GDM1 (cell line): ENCODE data around the gene PPP1R27.
A peak's percentile ranks its signal among the peaks of the same experiment; 100 is the strongest.

Source experiments
- DNase-seq: peaks from one replicate; lab custom pipeline; 2025; lab: John Stamatoyannopoulos, UW

The PPP1R27 gene

GRCh38 chr17:81860756-81861568 lies 26.1 kb upstream of the PPP1R27 start:
- peak; percentile 100 for DNase-seq

GRCh38 chr17:81859906-81860755 lies 25.3 kb upstream of the PPP1R27 start, which contains the start of gene P4HB:
Gene P4HB (minus strand): TSS chr17:81860535. CDS start chr17:81860471, 64 bp downstream.
- no peak for DNase-seq

GRCh38 chr17:81858967-81859905 lies 24.4 kb upstream of the PPP1R27 start:
- no peak for DNase-seq

- no peak for DNase-seq
Observed at GRCh38 chr17:81858170-81858966, 23.5 kb upstream of the PPP1R27 start.

GRCh38 chr17:81854974-81855774 lies 20.3 kb upstream of the PPP1R27 start:
- DNase-seq, result no peak

GRCh38 chr17:81852237-81852636 lies 17.4 kb upstream of the PPP1R27 start:
- no peak for DNase-seq

GRCh38 chr17:81851423-81851822 lies 16.6 kb upstream of the PPP1R27 start:
- DNase-seq, result no peak

GRCh38 chr17:81849457-81849856 lies 14.6 kb upstream of the PPP1R27 start:
- DNase-seq, result no peak

- no peak for DNase-seq
Observed at GRCh38 chr17:81846743-81847689, 12.2 kb upstream of the PPP1R27 start.

- DNase-seq, result no peak
Observed at GRCh38 chr17:81845881-81846742, 11.3 kb upstream of the PPP1R27 start.

- DNase-seq, result no peak
Observed at GRCh38 chr17:81845361-81845760, 10.5 kb upstream of the PPP1R27 start.

GRCh38 chr17:81844887-81845286 lies 10.0 kb upstream of the PPP1R27 start:
- no peak for DNase-seq

- no peak for DNase-seq
Observed at GRCh38 chr17:81844327-81844851, 9.5 kb upstream of the PPP1R27 start.

- no peak for DNase-seq
Observed at GRCh38 chr17:81843713-81844326, 9.0 kb upstream of the PPP1R27 start.

GRCh38 chr17:81842725-81843504 lies 8.1 kb upstream of the PPP1R27 start:
- DNase-seq, result no peak

GRCh38 chr17:81842378-81842724 lies 7.5 kb upstream of the PPP1R27 start:
- DNase-seq, result no peak

GRCh38 chr17:81841866-81842265 lies 7.0 kb upstream of the PPP1R27 start:
- no peak for DNase-seq
